Rectal smooth muscle tissue (tissue), 1 donor: Measurements from ENCODE around the gene CD47.

ENCODE experiments used
- H3K27ac ChIP-seq: one replicate; pipeline ENCODE4 v1.7.0; 2013; ENCODE audit warnings: low read depth, low read length, inconsistent platforms
- H3K27me3 ChIP-seq: one replicate; pipeline ENCODE4 v1.7.0; 2013; ENCODE audit warnings: low read length; ENCODE audit not compliant: control insufficient read depth, insufficient read depth
- H3K36me3 ChIP-seq: one replicate; pipeline ENCODE4 v1.7.0; 2013; ENCODE audit warnings: low read length; ENCODE audit not compliant: control insufficient read depth, insufficient read depth
- H3K4me1 ChIP-seq: one replicate; pipeline ENCODE4 v1.7.0; 2013; ENCODE audit warnings: low read length; ENCODE audit not compliant: control insufficient read depth, insufficient read depth
- H3K4me3 ChIP-seq: one replicate; pipeline ENCODE4 v1.7.0; 2013; ENCODE audit warnings: low read length
- H3K9ac ChIP-seq: one replicate; pipeline ENCODE4 v1.7.0; 2013; ENCODE audit warnings: low read length

Gene CD47

GRCh38 chr3:108008931-108009639 is 81.7 kb downstream of the CD47 start:
- H3K4me1 ChIP-seq: peaks cover 6% of the 10 kb centered on the region
- no peaks in the 10 kb centered on the region for H3K36me3 ChIP-seq
- no peak overlapping the region for H3K4me3 ChIP-seq
- H3K27ac ChIP-seq: no peak overlapping the region
- H3K9ac ChIP-seq: no peak overlapping the region
- H3K27me3 ChIP-seq: no peaks in the 10 kb centered on the region

DNA sequence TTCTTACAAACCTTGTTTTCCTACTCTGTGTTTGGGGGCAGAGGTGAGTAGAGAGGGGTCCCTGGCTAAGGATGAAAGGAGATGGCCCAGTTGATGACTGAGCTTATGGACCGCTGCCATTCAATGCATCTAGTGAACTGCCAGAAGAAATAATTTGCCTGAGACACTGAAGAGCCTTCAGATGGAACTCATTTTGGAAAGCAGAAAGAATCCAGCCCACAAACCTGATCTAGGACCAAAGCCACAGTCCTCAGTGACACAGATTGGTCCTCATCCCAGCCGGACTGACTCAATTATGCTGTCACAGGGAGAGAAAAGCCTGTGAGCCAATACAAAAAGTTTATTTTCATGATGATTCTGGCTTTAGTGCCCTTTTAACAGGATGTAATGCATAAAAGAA is 82.7 kb downstream of the CD47 start:
- Histone ChIP-seq H3K9ac (no peak overlapping the region), H3K4me1 (peaks cover 6% of the 10 kb centered on the region), H3K27ac (no peak overlapping the region), H3K27me3 (no peaks in the 10 kb centered on the region), H3K4me3 (no peak overlapping the region), H3K36me3 (no peaks in the 10 kb centered on the region)

DNA sequence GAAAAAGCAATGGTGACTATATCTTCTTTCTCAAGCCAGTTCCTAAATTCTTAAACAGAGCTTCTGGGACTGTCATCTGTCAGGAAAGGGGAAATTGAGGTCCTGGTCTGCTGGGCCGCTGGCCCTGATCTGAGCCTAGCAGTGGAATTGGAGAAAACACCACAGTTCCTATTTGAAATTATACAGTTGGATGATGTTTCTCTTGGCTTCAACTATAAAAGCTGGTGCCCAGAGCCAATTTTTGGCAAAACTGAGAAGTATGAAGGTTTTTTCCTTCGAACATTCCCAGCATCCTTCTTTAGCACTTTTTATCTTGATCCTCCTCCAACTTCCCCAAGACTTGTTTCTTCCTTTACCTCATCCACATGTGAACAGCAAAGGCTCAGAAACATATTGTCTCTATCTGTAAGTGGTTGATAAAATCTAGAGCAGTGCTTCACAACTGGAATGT is 83.9 kb downstream of the CD47 start:
- Histone ChIP-seq H3K27me3 (no peaks in the 10 kb centered on the region), H3K4me1 (peaks cover 6% of the 10 kb centered on the region), H3K36me3 (no peaks in the 10 kb centered on the region), H3K4me3 (no peak overlapping the region), H3K9ac (no peak overlapping the region), H3K27ac (no peak overlapping the region)

DNA sequence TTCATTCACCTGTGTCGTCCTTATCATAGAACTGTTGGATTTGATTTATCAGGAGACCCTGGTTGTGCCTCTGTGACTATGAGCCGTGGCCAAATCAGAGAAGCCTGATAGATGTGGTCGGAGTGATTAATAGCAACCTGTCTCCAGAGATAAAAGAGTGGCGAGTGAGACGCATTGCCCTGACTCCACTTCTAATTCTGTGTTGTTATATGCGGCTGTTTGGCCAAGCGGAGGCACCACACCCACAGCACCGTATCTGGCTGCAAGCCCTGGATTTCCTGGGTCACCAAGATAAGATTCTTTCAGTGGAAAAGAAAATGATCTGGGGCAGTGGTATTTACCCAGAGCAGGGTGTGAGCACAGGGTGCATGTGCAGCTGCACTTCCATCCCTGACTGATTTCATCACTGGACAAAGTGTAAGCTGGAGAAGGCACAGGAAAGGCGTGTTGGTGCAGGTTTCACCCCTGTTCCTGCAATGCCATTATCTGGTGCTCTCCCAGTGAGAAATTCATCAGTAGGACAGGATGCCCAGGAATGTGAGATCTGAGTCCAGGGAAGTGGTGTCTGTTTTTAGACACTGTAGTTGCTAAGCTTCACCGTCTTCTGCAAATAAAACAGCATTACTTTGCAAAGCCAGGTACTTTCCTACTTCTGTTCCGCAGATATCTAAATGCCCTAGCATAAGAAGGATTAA is 84.6 kb downstream of the CD47 start:
- H3K27ac ChIP-seq: no peak overlapping the region

DNA sequence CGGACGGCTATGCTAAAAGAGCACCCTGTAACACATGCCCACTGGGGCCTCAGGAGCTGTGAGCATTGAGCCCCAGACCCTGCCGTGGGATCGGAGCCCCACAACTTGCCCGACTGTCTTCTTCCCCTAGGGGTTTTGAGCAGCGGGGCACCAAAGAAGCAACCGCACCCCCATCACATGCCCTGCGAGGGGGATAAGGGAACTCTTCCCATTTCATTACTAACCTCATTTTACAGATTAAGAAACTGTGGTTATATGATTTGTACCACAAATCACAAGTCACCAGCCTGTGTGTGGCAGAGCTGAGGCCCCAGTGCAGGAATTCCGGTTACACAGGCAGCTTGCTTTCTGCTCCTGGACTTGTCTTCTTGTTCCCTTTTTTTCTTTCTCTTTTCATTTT is 86.2 kb downstream of the CD47 start:
- Histone ChIP-seq H3K36me3 (no peaks in the 10 kb centered on the region), H3K27ac (no peak overlapping the region), H3K4me3 (no peak overlapping the region), H3K27me3 (no peaks in the 10 kb centered on the region), H3K4me1 (peaks cover 6% of the 10 kb centered on the region), H3K9ac (no peak overlapping the region)

More for the DNA sequence above, 84.6 kb downstream of the CD47 start:
- Histone ChIP-seq H3K4me1 (peaks cover 6% of the 10 kb centered on the region), H3K27me3 (no peaks in the 10 kb centered on the region), H3K9ac (no peak overlapping the region), H3K36me3 (no peaks in the 10 kb centered on the region), H3K4me3 (no peak overlapping the region)

GRCh38 chr3:108001457-108001856 is 89.4 kb downstream of the CD47 start:
- Histone ChIP-seq H3K27ac (no peak overlapping the region), H3K9ac (no peak overlapping the region), H3K36me3 (no peaks in the 10 kb centered on the region), H3K27me3 (no peaks in the 10 kb centered on the region), H3K4me1 (peaks cover 2% of the 10 kb centered on the region), H3K4me3 (no peak overlapping the region)

GRCh38 chr3:107999215-107999775 is 91.5 kb downstream of the CD47 start:
- Histone ChIP-seq H3K36me3 (no peaks in the 10 kb centered on the region), H3K4me3 (no peak overlapping the region), H3K27me3 (no peaks in the 10 kb centered on the region), H3K27ac (no peak overlapping the region), H3K9ac (no peak overlapping the region), H3K4me1 (no peaks in the 10 kb centered on the region)

GRCh38 chr3:107997671-107998070 is 93.2 kb downstream of the CD47 start:
- Histone ChIP-seq H3K27me3 (no peaks in the 10 kb centered on the region), H3K36me3 (no peaks in the 10 kb centered on the region), H3K9ac (no peak overlapping the region), H3K4me1 (no peaks in the 10 kb centered on the region), H3K4me3 (no peak overlapping the region), H3K27ac (no peak overlapping the region)

GRCh38 chr3:107995823-107996222 is 95.0 kb downstream of the CD47 start:
- no peak overlapping the region for H3K27ac ChIP-seq

GRCh38 chr3:107994956-107995715 is 95.7 kb downstream of the CD47 start:
- H3K27me3 ChIP-seq: no peaks in the 10 kb centered on the region
- no peaks in the 10 kb centered on the region for H3K4me1 ChIP-seq
- H3K9ac ChIP-seq: no peak overlapping the region
- no peak overlapping the region for H3K4me3 ChIP-seq
- H3K27ac ChIP-seq: no peak overlapping the region
- H3K36me3 ChIP-seq: no peaks in the 10 kb centered on the region

More at GRCh38 chr3:107995823-107996222, 95.0 kb downstream of the CD47 start:
- H3K9ac ChIP-seq: no peak overlapping the region
- H3K4me1 ChIP-seq: no peaks in the 10 kb centered on the region
- no peak overlapping the region for H3K4me3 ChIP-seq
- H3K36me3 ChIP-seq: no peaks in the 10 kb centered on the region
- H3K27me3 ChIP-seq: no peaks in the 10 kb centered on the region

- Histone ChIP-seq H3K27me3 (no peaks in the 10 kb centered on the region), H3K36me3 (no peaks in the 10 kb centered on the region), H3K27ac (no peak overlapping the region), H3K4me3 (no peak overlapping the region), H3K9ac (no peak overlapping the region), H3K4me1 (no peaks in the 10 kb centered on the region)
Observed at GRCh38 chr3:107994181-107994580, 96.7 kb downstream of the CD47 start.

DNA sequence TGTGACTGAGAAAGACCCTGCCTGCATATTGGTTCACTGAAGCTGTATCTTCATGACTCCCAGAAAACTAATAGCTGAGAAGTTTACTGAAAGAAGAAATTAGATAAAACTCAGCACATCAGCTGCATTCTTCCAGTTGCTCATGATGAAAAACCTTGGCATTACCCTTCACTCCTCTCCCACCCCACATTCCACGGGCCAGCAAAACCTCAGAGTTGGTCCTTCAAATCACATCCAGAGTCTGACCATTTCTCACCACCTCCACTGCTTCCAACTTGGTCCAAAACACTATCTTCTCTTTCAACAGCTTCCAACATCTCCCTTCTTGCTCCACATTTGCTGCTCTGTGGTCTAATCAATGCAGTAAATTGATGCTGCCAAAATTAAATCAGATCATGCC is 97.1 kb downstream of the CD47 start:
- Histone ChIP-seq H3K9ac (no peak overlapping the region), H3K4me3 (no peak overlapping the region), H3K27me3 (no peaks in the 10 kb centered on the region), H3K4me1 (no peaks in the 10 kb centered on the region), H3K36me3 (no peaks in the 10 kb centered on the region), H3K27ac (no peak overlapping the region)
